ENCODE results near the gene SLC44A5. TPM values are rescaled to one million over a fixed set of nuclear protein-coding genes. Genes with fewer than 3 reads are reported as not detected.
"Not testable (repeated sequence)": the region's sequence is repeated elsewhere in the genome, so short reads cannot be mapped to it uniquely, and the experiment has no call there.

Gene SLC44A5
- total RNA-seq, 4 donors from 2014 or later, result 1.1 to 17.7 (median 5.8) TPM

- WGBS, result 78% methylated on average over 4 of the region's 4 CpGs
- H3K9me3 ChIP-seq, result no peaks in the 10 kb centered on the region
- no peak for DNase-seq (ENCODE audit: low spot score in 2 of 2)
- no peak for TF ChIP-seq POLR2AphosphoS5 (IDR thresholded peaks at IDR 0.05)
- no peak for TF ChIP-seq EP300 (IDR thresholded peaks at IDR 0.05)
- no peak for TF ChIP-seq CTCF (IDR thresholded peaks at IDR 0.05)
- TF ChIP-seq POLR2A (IDR thresholded peaks at IDR 0.05), result no peak
- H3K4me1 ChIP-seq, result no peaks in the 10 kb centered on the region
- no peak overlapping the region for H3K4me3 ChIP-seq
- H3K27me3 ChIP-seq, result no peaks in the 10 kb centered on the region
- no peaks in the 10 kb centered on the region for H3K36me3 ChIP-seq
- H3K27ac ChIP-seq, result no peak overlapping the region
Measured at GRCh38 chr1:75423136-75423535, 187.8 kb downstream of the SLC44A5 start.

- TF ChIP-seq EP300 (IDR thresholded peaks at IDR 0.05), result no peak
- no peak for TF ChIP-seq POLR2AphosphoS5 (IDR thresholded peaks at IDR 0.05)
- TF ChIP-seq POLR2A (IDR thresholded peaks at IDR 0.05), result no peak
- no peak for TF ChIP-seq CTCF (IDR thresholded peaks at IDR 0.05)
- no peak overlapping the region for H3K4me3 ChIP-seq
- 70% methylated on average over 1 of the region's 1 CpG for WGBS
- H3K36me3 ChIP-seq, result no peaks in the 10 kb centered on the region
- no peaks in the 10 kb centered on the region for H3K9me3 ChIP-seq
- H3K4me1 ChIP-seq, result no peaks in the 10 kb centered on the region
- no peak overlapping the region for H3K27ac ChIP-seq
- no peaks in the 10 kb centered on the region for H3K27me3 ChIP-seq
- DNase-seq (ENCODE audit: low spot score in 2 of 2), result no peak
Measured at GRCh38 chr1:75421371-75421770, 189.5 kb downstream of the SLC44A5 start.

GRCh38 chr1:75415187-75415586 lies 195.7 kb downstream of the SLC44A5 start:
- WGBS, result 77% methylated on average over 3 of the region's 3 CpGs
- no peak for DNase-seq (ENCODE audit: low spot score in 2 of 2)
- no peaks in the 10 kb centered on the region for H3K27me3 ChIP-seq
- TF ChIP-seq POLR2AphosphoS5 (IDR thresholded peaks at IDR 0.05) (no peak), CTCF (IDR thresholded peaks at IDR 0.05) (no peak), EP300 (IDR thresholded peaks at IDR 0.05) (no peak), POLR2A (IDR thresholded peaks at IDR 0.05) (no peak)
- H3K36me3 ChIP-seq, result no peaks in the 10 kb centered on the region
- H3K27ac ChIP-seq, result no peak overlapping the region
- H3K4me1 ChIP-seq, result no peaks in the 10 kb centered on the region
- H3K4me3 ChIP-seq, result no peak overlapping the region
- H3K9me3 ChIP-seq, result no peaks in the 10 kb centered on the region

- TF ChIP-seq POLR2AphosphoS5 (IDR thresholded peaks at IDR 0.05), result no peak
- Histone ChIP-seq H3K36me3 (no peaks in the 10 kb centered on the region), H3K4me1 (no peaks in the 10 kb centered on the region), H3K27me3 (no peaks in the 10 kb centered on the region), H3K4me3 (no peak overlapping the region), H3K9me3 (no peaks in the 10 kb centered on the region), H3K27ac (no peak overlapping the region)
- DNase-seq (ENCODE audit: low spot score in 2 of 2), result no peak
- WGBS, result 78% methylated on average over 3 of the region's 3 CpGs
Measured at GRCh38 chr1:75412616-75413015, 198.3 kb downstream of the SLC44A5 start.

- not testable (repeated sequence) for H3K27ac ChIP-seq; H3K4me1 ChIP-seq; H3K36me3 ChIP-seq; H3K4me3 ChIP-seq; H3K9me3 ChIP-seq; DNase-seq (ENCODE audit: low spot score in 2 of 2); H3K27me3 ChIP-seq
- 72% methylated on average over 1 of the region's 1 CpG for WGBS
Measured at GRCh38 chr1:75404681-75405080, 206.2 kb downstream of the SLC44A5 start.

GRCh38 chr1:75403147-75403646 lies 207.7 kb downstream of the SLC44A5 start:
- not testable (repeated sequence) for H3K27ac ChIP-seq; H3K4me1 ChIP-seq; H3K4me3 ChIP-seq; H3K9me3 ChIP-seq; H3K36me3 ChIP-seq; DNase-seq (ENCODE audit: low spot score in 2 of 2); H3K27me3 ChIP-seq
- WGBS, result 89% methylated on average over 3 of the region's 5 CpGs

- H3K27me3 ChIP-seq, result no peaks in the 10 kb centered on the region
- DNase-seq (ENCODE audit: low spot score in 2 of 2), result no peak
- no peak overlapping the region for H3K27ac ChIP-seq
- H3K9me3 ChIP-seq, result no peaks in the 10 kb centered on the region
- no peaks in the 10 kb centered on the region for H3K36me3 ChIP-seq
- no peak overlapping the region for H3K4me3 ChIP-seq
- TF ChIP-seq POLR2A (IDR thresholded peaks at IDR 0.05) (no peak), CTCF (IDR thresholded peaks at IDR 0.05) (no peak), EP300 (IDR thresholded peaks at IDR 0.05) (no peak), POLR2AphosphoS5 (IDR thresholded peaks at IDR 0.05) (no peak)
- WGBS, result 83% methylated on average over 1 of the region's 1 CpG
- H3K4me1 ChIP-seq, result no peaks in the 10 kb centered on the region
Measured at GRCh38 chr1:75400716-75401115, 210.2 kb downstream of the SLC44A5 start.

Measured in suprapubic skin (tissue), 4 donors.